Measurements from ENCODE around the gene ZFPL1. TPM values are rescaled to one million over a fixed set of nuclear protein-coding genes. Genes with fewer than 3 reads are reported as not detected.

ZFPL1 gene
- total RNA-seq, 4 donors from 2014 or later, result 35.7 to 42.0 (median 40.6) TPM

DNA sequence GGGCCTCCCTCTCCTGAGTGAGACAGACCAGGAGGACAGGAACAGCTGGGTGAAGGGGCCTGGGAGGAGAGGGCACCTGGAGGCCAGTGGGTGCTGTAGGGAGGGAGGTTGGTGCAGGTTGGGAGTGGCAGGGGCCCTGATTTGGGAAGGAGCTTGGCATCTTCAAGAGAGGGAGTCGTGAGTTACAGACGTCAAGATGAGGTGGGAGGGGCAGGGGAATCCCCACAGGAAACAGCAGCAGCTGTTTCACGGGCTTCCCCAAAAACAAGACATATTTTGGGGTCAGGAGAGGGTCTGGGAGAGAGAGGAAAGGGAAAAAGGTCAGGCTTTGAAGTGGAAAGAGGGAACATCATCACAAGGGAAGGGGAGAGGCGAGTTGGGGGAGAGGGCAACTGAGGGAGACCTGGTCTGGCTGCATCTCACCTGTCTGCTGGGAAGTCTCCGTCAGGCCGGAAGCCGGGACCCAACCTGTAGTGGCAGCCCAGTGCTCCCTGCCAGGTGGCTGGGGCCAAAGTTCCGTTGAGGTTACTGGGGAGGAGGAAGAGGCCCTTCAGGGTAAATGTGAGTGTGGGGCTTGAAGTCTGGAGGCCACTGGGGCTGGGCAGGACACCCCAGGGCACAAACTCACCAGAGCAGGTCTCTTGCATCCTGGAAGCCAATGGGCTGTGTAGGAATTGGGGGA lies 30.1 kb upstream of the ZFPL1 start:
- Histone ChIP-seq H3K36me3 (no peaks in the 10 kb centered on the region), H3K27me3 (no peaks in the 10 kb centered on the region), H3K9me3 (no peaks in the 10 kb centered on the region), H3K4me3 (no peak overlapping the region), H3K4me1 (no peaks in the 10 kb centered on the region), H3K27ac (no peak overlapping the region)
- in situ Hi-C loops (cut with MboI; ENCODE audit: low sequenced_read_pairs in 4 of 4) (no loop called here), intact Hi-C loops (cut with DNase I; ENCODE audit: low total_unique reads) (no loop called here)
- ATAC-seq (no peak), DNase-seq (no peak)
- TF ChIP-seq POLR2A (IDR thresholded peaks at IDR 0.05) (no peak), CTCF (IDR thresholded peaks at IDR 0.05 in 4 of 5, conservative IDR thresholded peaks at IDR 0.05 in 1 of 5) (no peak)

DNA sequence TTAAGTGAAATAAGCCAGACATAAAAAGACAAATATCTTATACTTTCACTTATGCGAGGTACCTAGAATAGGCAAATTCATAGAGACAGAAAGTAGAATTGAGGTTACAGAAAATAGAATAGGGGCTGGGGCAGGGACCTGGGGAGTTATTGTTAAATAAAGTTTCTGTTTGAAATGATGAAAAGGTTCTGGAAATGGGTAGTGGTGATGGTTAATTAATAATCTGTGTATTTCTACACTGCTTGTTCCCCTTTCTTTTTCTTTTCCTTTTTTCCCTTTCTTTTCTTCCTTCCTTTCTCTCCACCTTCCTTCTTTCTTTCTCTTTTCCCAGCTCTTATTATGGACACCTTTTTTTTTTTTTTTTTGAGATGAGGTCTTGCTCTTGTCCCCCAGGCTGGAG lies 28.5 kb upstream of the ZFPL1 start:
- ATAC-seq (no peak), DNase-seq (no peak)
- intact Hi-C loops (cut with DNase I; ENCODE audit: low total_unique reads) (no loop called here), in situ Hi-C loops (cut with MboI; ENCODE audit: low sequenced_read_pairs in 4 of 4) (no loop called here)
- no peak for TF ChIP-seq CTCF (IDR thresholded peaks at IDR 0.05 in 4 of 5, conservative IDR thresholded peaks at IDR 0.05 in 1 of 5)
- no peak for TF ChIP-seq POLR2A (IDR thresholded peaks at IDR 0.05)
- Histone ChIP-seq H3K27ac (no peak overlapping the region), H3K4me1 (no peaks in the 10 kb centered on the region), H3K27me3 (no peaks in the 10 kb centered on the region), H3K4me3 (no peak overlapping the region), H3K36me3 (no peaks in the 10 kb centered on the region), H3K9me3 (no peaks in the 10 kb centered on the region)

DNA sequence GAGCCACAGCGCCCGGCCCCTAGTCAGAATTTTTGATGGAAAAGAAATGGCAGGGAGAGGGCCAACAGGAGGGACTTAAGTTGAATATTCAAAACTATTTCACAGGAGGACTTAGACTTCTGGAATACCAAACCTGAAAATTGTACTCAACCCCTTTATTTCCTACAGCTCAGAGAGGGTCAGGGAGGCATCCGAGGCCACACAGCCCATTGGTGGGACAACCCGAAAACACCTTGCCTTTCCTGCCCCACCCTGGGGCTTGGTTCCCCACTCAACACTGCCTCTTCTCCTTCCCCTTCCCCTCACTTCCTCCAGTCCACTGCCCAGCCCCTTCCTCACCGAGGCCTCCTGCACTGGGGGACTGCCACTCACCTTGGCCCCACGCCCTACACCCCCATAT lies 27.0 kb upstream of the ZFPL1 start:
- Histone ChIP-seq H3K36me3 (no peaks in the 10 kb centered on the region), H3K4me3 (no peak overlapping the region), H3K4me1 (no peaks in the 10 kb centered on the region), H3K27me3 (no peaks in the 10 kb centered on the region), H3K27ac (no peak overlapping the region), H3K9me3 (no peaks in the 10 kb centered on the region)
- TF ChIP-seq CTCF (IDR thresholded peaks at IDR 0.05 in 4 of 5, conservative IDR thresholded peaks at IDR 0.05 in 1 of 5) (no peak), POLR2A (IDR thresholded peaks at IDR 0.05) (no peak)
- DNase-seq (no peak), ATAC-seq (no peak)
- intact Hi-C loops (cut with DNase I; ENCODE audit: low total_unique reads) (loop anchor here (2.0 kb wide), 1 partner anchor 36 kb away; no protein-coding TSS in a partner anchor), in situ Hi-C loops (cut with MboI; ENCODE audit: low sequenced_read_pairs in 4 of 4) (no loop called here)

- intact Hi-C loops (cut with DNase I; ENCODE audit: low total_unique reads) (loop anchor here (2.0 kb wide), 1 partner anchor 37 kb away; no protein-coding TSS in a partner anchor), in situ Hi-C loops (cut with MboI; ENCODE audit: low sequenced_read_pairs in 4 of 4) (no loop called here)
- Histone ChIP-seq H3K27ac (no peak overlapping the region), H3K9me3 (no peaks in the 10 kb centered on the region), H3K36me3 (no peaks in the 10 kb centered on the region), H3K4me1 (no peaks in the 10 kb centered on the region), H3K4me3 (no peak overlapping the region), H3K27me3 (no peaks in the 10 kb centered on the region)
- no peak for ATAC-seq
- no peak for DNase-seq
- TF ChIP-seq POLR2A (IDR thresholded peaks at IDR 0.05), result no peak
- TF ChIP-seq CTCF (IDR thresholded peaks at IDR 0.05 in 4 of 5, conservative IDR thresholded peaks at IDR 0.05 in 1 of 5), result no peak
These were observed 26.5 kb upstream of the ZFPL1 start for GRCh38 chr11:65057526-65057925.

DNA sequence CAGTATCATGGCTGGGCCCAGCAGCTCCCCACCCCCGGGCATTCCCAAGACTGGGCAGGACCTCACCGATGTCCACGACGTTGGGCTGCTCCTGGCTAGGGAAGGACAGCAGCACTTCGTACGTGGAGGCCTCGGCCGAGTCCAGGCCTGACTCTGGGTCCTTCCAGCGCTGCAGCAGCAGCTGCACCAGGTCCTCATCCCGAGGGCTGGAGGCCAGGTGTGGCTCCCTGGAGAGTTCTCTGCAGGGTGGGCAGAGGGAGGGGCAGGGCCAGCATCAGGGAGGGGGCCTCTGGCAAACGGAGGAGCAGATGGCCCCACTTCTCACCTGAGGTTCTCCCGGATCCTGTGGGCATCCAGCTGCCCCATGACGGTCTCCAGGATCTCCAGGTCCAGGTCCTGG lies 26.0 kb upstream of the ZFPL1 start:
- H3K27ac ChIP-seq, result no peak overlapping the region
- TF ChIP-seq POLR2A (IDR thresholded peaks at IDR 0.05), result no peak
- no peak for TF ChIP-seq CTCF (IDR thresholded peaks at IDR 0.05 in 4 of 5, conservative IDR thresholded peaks at IDR 0.05 in 1 of 5)
- intact Hi-C loops (cut with DNase I; ENCODE audit: low total_unique reads) (no loop called here), in situ Hi-C loops (cut with MboI; ENCODE audit: low sequenced_read_pairs in 4 of 4) (no loop called here)
- H3K9me3 ChIP-seq, result no peaks in the 10 kb centered on the region
- no peaks in the 10 kb centered on the region for H3K36me3 ChIP-seq
- no peaks in the 10 kb centered on the region for H3K27me3 ChIP-seq
- ATAC-seq, result no peak
- no peak for DNase-seq
- no peaks in the 10 kb centered on the region for H3K4me1 ChIP-seq
- H3K4me3 ChIP-seq, result no peak overlapping the region
